ENCODE measurements around the gene HMGXB4. TPM values are rescaled to one million over a fixed set of nuclear protein-coding genes. Genes with fewer than 3 reads are reported as not detected.

The HMGXB4 gene
- total RNA-seq, 2 experiments from 2014 or later: 41.4 to 44.1 TPM

DNA sequence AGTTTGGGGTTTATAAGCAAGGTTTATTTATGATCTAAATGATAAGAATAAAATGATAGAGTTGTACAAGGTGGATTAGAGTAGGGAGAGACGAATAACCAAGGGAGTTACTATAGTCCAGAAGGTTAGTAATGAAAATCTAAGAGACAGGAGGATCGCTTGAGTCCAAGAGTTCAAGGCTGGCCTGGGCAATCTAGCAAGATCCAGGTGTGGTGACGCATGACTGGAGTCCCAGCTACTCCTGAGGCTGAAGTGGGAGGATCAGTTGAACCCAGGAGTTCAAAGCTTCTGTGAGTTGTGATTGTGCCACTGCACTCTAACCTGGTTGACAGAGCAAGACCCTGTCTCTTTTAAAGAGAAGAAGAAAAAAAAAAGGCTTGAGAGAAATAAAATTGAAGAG, 12.3 kb downstream of the HMGXB4 start:
- H3K9me3 ChIP-seq (ENCODE audit: control insufficient read depth in 1 of 2, insufficient read depth in 1 of 2, low read length in 2 of 2): no peaks in the 10 kb centered on the region
- H3K27ac Mint-ChIP-seq: no peak overlapping the region
- ATAC-seq (ENCODE audit: poor library complexity) (no peak), DNase-seq (no peak)
- no peak overlapping the region for H3K27ac ChIP-seq (ENCODE audit: low read depth in 1 of 2, low read length in 2 of 2)
- ChIA-PET POLR2A (interaction anchor here (0.6 to 2.0 kb wide), 2 partner anchors 9 to 12 kb away, joined by 3 to 6 read pairs; partner anchors contain the start of gene HMGXB4), CTCF (no interaction called here)
- no peak overlapping the region for H3K4me3 Mint-ChIP-seq
- H3K4me3 ChIP-seq (ENCODE audit: low read length): no peak overlapping the region
- intact Hi-C loops (cut with DNase I, micrococcal nuclease): no loop called here
- peaks cover 42% of the 10 kb centered on the region for H3K4me1 Mint-ChIP-seq (ENCODE audit: low read depth)
- H3K36me3 Mint-ChIP-seq (ENCODE audit: low read depth): peaks cover 79% of the 10 kb centered on the region
- H3K9me3 Mint-ChIP-seq: no peaks in the 10 kb centered on the region
- H3K36me3 ChIP-seq (ENCODE audit: insufficient read depth, low read length): peaks cover 58% of the 10 kb centered on the region
- H3K27me3 Mint-ChIP-seq: no peaks in the 10 kb centered on the region
- H3K4me1 ChIP-seq (ENCODE audit: insufficient read depth, low read length): peaks cover 7% of the 10 kb centered on the region
- H3K27me3 ChIP-seq (ENCODE audit: control insufficient read depth in 1 of 2, insufficient read depth in 2 of 2, low read length in 2 of 2): no peaks in the 10 kb centered on the region
- TF ChIP-seq, protein P1, sequence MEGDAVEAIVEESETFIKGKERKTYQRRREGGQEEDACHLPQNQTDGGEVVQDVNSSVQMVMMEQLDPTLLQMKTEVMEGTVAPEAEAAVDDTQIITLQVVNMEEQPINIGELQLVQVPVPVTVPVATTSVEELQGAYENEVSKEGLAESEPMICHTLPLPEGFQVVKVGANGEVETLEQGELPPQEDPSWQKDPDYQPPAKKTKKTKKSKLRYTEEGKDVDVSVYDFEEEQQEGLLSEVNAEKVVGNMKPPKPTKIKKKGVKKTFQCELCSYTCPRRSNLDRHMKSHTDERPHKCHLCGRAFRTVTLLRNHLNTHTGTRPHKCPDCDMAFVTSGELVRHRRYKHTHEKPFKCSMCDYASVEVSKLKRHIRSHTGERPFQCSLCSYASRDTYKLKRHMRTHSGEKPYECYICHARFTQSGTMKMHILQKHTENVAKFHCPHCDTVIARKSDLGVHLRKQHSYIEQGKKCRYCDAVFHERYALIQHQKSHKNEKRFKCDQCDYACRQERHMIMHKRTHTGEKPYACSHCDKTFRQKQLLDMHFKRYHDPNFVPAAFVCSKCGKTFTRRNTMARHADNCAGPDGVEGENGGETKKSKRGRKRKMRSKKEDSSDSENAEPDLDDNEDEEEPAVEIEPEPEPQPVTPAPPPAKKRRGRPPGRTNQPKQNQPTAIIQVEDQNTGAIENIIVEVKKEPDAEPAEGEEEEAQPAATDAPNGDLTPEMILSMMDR (IDR thresholded peaks at IDR 0.05): no peak

DNA sequence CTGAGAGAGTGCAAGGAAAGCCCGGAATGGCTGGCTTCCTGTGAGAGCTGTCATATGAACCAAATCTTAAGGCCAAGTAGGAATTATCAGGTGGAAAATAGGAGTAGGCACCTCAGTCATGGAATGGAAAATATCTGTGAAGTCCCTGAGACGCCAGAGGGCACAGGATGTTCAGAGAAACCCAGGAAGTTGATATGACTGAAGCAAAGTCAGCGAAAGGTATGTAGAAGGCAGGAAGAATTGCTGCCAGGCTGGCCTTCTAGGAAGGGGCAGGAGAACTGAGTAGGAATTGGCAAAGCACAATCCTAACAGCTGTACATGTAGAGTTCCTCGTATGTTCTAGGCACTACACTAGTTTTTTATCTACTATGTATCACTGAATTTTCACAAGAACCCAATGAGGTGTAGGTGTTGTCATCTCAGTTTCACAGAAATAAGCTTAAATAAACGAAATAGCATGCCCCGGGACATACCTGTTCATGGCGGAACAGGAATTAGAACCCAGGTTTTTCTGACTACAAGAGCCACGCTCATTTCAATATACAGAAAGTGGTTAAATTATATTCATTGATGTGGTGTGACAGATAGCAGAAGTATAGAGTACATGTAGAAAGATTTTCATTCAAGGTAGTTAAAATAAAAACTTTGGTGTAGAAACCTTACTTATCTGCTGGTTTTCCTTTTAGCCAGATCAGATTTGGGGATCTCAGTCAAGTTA, 17.0 kb downstream of the HMGXB4 start:
- Histone ChIP-seq H3K27me3 (ENCODE audit: control insufficient read depth in 1 of 2, insufficient read depth in 2 of 2, low read length in 2 of 2) (no peaks in the 10 kb centered on the region), H3K27ac (ENCODE audit: low read depth in 1 of 2, low read length in 2 of 2) (no peak overlapping the region), H3K36me3 (ENCODE audit: insufficient read depth, low read length) (peaks cover 25% of the 10 kb centered on the region), H3K4me3 (ENCODE audit: low read length) (no peak overlapping the region), H3K9me3 (ENCODE audit: control insufficient read depth in 1 of 2, insufficient read depth in 1 of 2, low read length in 2 of 2) (no peaks in the 10 kb centered on the region), H3K4me1 (ENCODE audit: insufficient read depth, low read length) (peaks cover 7% of the 10 kb centered on the region)
- Mint-ChIP-seq H3K27ac (peak overlapping the region; percentile 1), H3K9me3 (no peaks in the 10 kb centered on the region), H3K4me3 (no peak overlapping the region), H3K36me3 (ENCODE audit: low read depth) (peaks cover 58% of the 10 kb centered on the region), H3K27me3 (no peaks in the 10 kb centered on the region), H3K4me1 (ENCODE audit: low read depth) (peaks cover 35% of the 10 kb centered on the region)
- CTCF ChIA-PET: interaction anchor here (1.0 kb wide), 1 partner anchor 9 kb away, joined by 3 read pairs; no protein-coding TSS in a partner anchor
- POLR2A ChIA-PET: interaction anchor here (2.1 to 2.3 kb wide), 2 partner anchors 16 to 25 kb away, joined by 7 to 11 read pairs; partner anchors contain the start of gene TOM1
- TF ChIP-seq, protein P1 (IDR thresholded peaks at IDR 0.05): no peak
- ATAC-seq (ENCODE audit: poor library complexity) (peak; percentile 54), DNase-seq (peak in 3 of 14 experiments; percentile 16 to 19 (median 18))
- intact Hi-C loops (cut with DNase I, micrococcal nuclease): no loop called here

DNA sequence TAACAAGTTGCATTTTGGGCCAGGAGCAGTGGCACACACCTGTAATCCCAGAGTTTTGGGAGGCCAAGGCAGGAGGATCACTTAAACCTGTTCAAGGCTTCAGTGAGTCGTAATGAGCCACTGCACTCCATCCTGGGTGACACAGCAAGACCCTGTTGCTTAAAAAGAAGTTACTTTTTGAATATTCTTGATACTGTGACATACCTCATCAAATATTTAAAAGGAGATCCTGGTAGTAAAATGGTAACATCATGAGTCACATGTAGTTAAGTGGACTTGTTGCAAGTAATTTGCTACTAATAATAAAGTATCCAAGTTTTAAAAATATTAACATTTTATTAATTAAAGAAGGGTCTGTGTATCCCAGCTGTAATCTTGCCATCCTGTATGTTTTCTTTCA, 18.3 kb downstream of the HMGXB4 start:
- Histone ChIP-seq H3K9me3 (ENCODE audit: control insufficient read depth in 1 of 2, insufficient read depth in 1 of 2, low read length in 2 of 2) (no peaks in the 10 kb centered on the region), H3K27ac (ENCODE audit: low read depth in 1 of 2, low read length in 2 of 2) (no peak overlapping the region), H3K27me3 (ENCODE audit: control insufficient read depth in 1 of 2, insufficient read depth in 2 of 2, low read length in 2 of 2) (no peaks in the 10 kb centered on the region), H3K36me3 (ENCODE audit: insufficient read depth, low read length) (peaks cover 21% of the 10 kb centered on the region), H3K4me1 (ENCODE audit: insufficient read depth, low read length) (peaks cover 7% of the 10 kb centered on the region), H3K4me3 (ENCODE audit: low read length) (no peak overlapping the region)
- CTCF ChIA-PET: interaction anchor here (0.6 to 0.8 kb wide), 2 partner anchors 10 to 11 kb away, joined by 3 read pairs; no protein-coding TSS in a partner anchor
- no peak overlapping the region for H3K4me3 Mint-ChIP-seq
- POLR2A ChIA-PET: interaction anchor here (2.1 kb wide), 1 partner anchor 24 kb away, joined by 11 read pairs; the partner anchor contains the start of gene TOM1
- H3K36me3 Mint-ChIP-seq (ENCODE audit: low read depth): peaks cover 54% of the 10 kb centered on the region
- H3K27ac Mint-ChIP-seq: no peak overlapping the region
- DNase-seq: no peak
- no peaks in the 10 kb centered on the region for H3K9me3 Mint-ChIP-seq
- ATAC-seq (ENCODE audit: poor library complexity): no peak
- no peaks in the 10 kb centered on the region for H3K27me3 Mint-ChIP-seq
- TF ChIP-seq, protein P1 (IDR thresholded peaks at IDR 0.05): no peak
- peaks cover 44% of the 10 kb centered on the region for H3K4me1 Mint-ChIP-seq (ENCODE audit: low read depth)
- intact Hi-C loops (cut with DNase I, micrococcal nuclease): no loop called here
